Endodermal cell (in vitro differentiated cells): Measurements from ENCODE around the gene C5orf22. TPM values are rescaled to one million over a fixed set of nuclear protein-coding genes. Genes with fewer than 3 reads are reported as not detected.

ENCODE experiments used
- DNase-seq: peaks from one replicate; pipeline ENCODE4 v3.0.0-alpha.2; 2017
- H3K27ac ChIP-seq: 2 replicates; pipeline ENCODE4 v1.5.1; 2013; ENCODE audit warnings: mild to moderate bottlenecking, low read depth, low read length, moderate library complexity
- H3K27me3 ChIP-seq: 2 replicates; pipeline ENCODE4 v1.6.1; 2013; ENCODE audit warnings: mild to moderate bottlenecking, low read length, moderate library complexity; ENCODE audit not compliant: insufficient read depth, control insufficient read depth, poor library complexity, severe bottlenecking
- H3K36me3 ChIP-seq: 2 replicates; pipeline ENCODE4 v1.7.0; 2013; ENCODE audit warnings: mild to moderate bottlenecking, low read length, moderate library complexity; ENCODE audit not compliant: control insufficient read depth, insufficient read depth
- H3K4me1 ChIP-seq: one replicate; pipeline ENCODE4 v1.7.0; 2013; ENCODE audit warnings: low read length; ENCODE audit not compliant: control insufficient read depth, insufficient read depth
- H3K4me3 ChIP-seq: 2 replicates; pipeline ENCODE4 v1.5.1; 2013; ENCODE audit warnings: mild to moderate bottlenecking, low read length, moderate library complexity
- H3K9ac ChIP-seq: 2 replicates; pipeline ENCODE4 v1.6.1; 2013; ENCODE audit warnings: mild to moderate bottlenecking, low read length, moderate library complexity; ENCODE audit not compliant: poor library complexity, severe bottlenecking; ENCODE audit errors: extremely low read depth
- H3K9me3 ChIP-seq: 2 replicates; pipeline ENCODE4 v1.6.1; 2013; ENCODE audit warnings: mild to moderate bottlenecking, low read length, moderate library complexity; ENCODE audit not compliant: control insufficient read depth
- H3K27ac Mint-ChIP-seq: 2 replicates; pipeline ENCODE4 v1.8.0; 2020; ENCODE audit warnings: mixed read lengths
- H3K27me3 Mint-ChIP-seq: 2 replicates; pipeline ENCODE4 v1.8.0; 2021; ENCODE audit warnings: mild to moderate bottlenecking, mixed read lengths; ENCODE audit not compliant: insufficient read depth
- H3K36me3 Mint-ChIP-seq: 2 replicates; pipeline ENCODE4 v1.8.0; 2020; ENCODE audit warnings: low read depth, mixed read lengths
- H3K4me1 Mint-ChIP-seq: 2 replicates; pipeline ENCODE4 v1.8.0; 2020; ENCODE audit warnings: mixed read lengths
- H3K4me3 Mint-ChIP-seq: 2 replicates; pipeline ENCODE4 v1.8.0; 2020; ENCODE audit warnings: mild to moderate bottlenecking, moderate library complexity, mixed read lengths
- H3K9me3 Mint-ChIP-seq: 2 replicates; pipeline ENCODE4 v1.8.0; 2020; ENCODE audit warnings: mild to moderate bottlenecking, mixed read lengths
- CTCF ChIP-seq: fragments of 200-600 bp; sonication (generic); conservative IDR thresholded peaks from 2 replicates; pipeline ENCODE4 v1.5.0; 2021; ENCODE audit warnings: antibody characterized with exemption, mild to moderate bottlenecking
- WGBS, 2 experiments: methylation state at CpG; one replicate each; pipeline versions ENCODE4 v1.1.5 to v1.1.7; 2013; ENCODE audit warnings: missing lambda C conversion rate in 2 of 2, mixed read lengths in 1 of 2; ENCODE audit not compliant: insufficient coverage in 1 of 2, insufficient read length in 1 of 2; 5-methylcytosine and 5-hydroxymethylcytosine counted together
- total RNA-seq, 2 donors: library from RNA; stranded (reverse); fragmentation: NEBNext Ultra II Directional in 1 of 2; extraction: Animal tissue kit (Norgen Biotek cat#: 25700) in 1 of 2; gene quantifications; 2 replicates in 1 of 2; 3 replicates in 1 of 2; pipeline ENCODE4 v1.2.1, GENCODE V29; 2021

C5orf22 gene
- total RNA-seq, 2 donors from 2014 or later, result 44.2 to 52.7 TPM

DNA sequence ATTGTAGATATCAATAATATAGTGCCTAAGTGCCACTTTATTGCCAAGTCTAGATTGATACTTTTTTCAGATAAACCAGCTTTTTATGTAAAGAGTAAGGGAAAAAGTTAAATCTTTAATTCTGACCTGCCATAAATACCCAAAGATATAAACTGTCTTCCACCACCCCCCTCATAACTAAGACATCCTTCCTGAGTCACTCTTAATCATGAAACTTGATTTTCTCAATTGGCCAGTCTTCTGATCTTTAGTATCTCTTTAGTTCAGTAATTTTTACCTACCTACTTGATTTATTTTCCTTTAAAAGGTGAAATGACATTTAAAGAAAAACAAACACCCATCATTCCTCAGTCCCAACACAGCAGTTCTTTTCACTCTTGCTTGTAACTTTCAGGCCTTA, 21.8 kb downstream of the C5orf22 start:
- no peaks in the 10 kb centered on the region for H3K27me3 ChIP-seq
- DNase-seq, result no peak
- H3K4me3 ChIP-seq, result no peak overlapping the region
- Mint-ChIP-seq H3K4me1 (no peaks in the 10 kb centered on the region), H3K36me3 (peaks cover 69% of the 10 kb centered on the region), H3K27ac (no peak overlapping the region), H3K4me3 (no peak overlapping the region), H3K9me3 (peaks cover 2% of the 10 kb centered on the region), H3K27me3 (no peaks in the 10 kb centered on the region)
- H3K9me3 ChIP-seq, result no peaks in the 10 kb centered on the region
- H3K9ac ChIP-seq, result no peak overlapping the region
- no peak for TF ChIP-seq CTCF
- peaks cover 57% of the 10 kb centered on the region for H3K36me3 ChIP-seq
- H3K4me1 ChIP-seq, result no peaks in the 10 kb centered on the region
- no peak overlapping the region for H3K27ac ChIP-seq

DNA sequence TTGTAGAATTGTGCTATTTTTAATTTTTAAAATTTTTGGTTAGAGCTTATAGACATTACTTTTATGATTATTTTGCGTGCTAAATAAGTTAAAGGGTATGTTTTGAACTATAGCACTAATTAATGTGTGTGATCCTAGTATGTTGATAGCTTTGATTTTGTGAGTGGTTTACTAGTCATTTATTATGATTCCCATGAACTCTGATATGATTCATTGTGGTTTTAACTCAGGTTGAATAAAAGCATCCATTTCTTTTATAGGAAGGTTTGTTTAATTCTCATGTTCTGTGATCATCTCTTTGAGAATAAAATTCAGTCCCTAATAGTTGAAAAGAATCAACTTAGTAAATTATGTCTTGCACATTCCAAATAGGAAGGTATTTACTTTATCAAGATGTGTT, 22.5 kb downstream of the C5orf22 start:
- no peak for TF ChIP-seq CTCF
- no peak overlapping the region for H3K4me3 ChIP-seq
- 97 to 100% methylated on average over 1 of the region's 1 CpG for WGBS, 2 experiments
- Mint-ChIP-seq H3K9me3 (peaks cover 2% of the 10 kb centered on the region), H3K4me1 (no peaks in the 10 kb centered on the region), H3K36me3 (peaks cover 64% of the 10 kb centered on the region), H3K4me3 (no peak overlapping the region), H3K27me3 (no peaks in the 10 kb centered on the region), H3K27ac (no peak overlapping the region)
- no peak overlapping the region for H3K9ac ChIP-seq
- no peaks in the 10 kb centered on the region for H3K4me1 ChIP-seq
- no peak for DNase-seq
- H3K27ac ChIP-seq, result no peak overlapping the region
- no peaks in the 10 kb centered on the region for H3K27me3 ChIP-seq
- H3K36me3 ChIP-seq, result peaks cover 51% of the 10 kb centered on the region
- H3K9me3 ChIP-seq, result no peaks in the 10 kb centered on the region

- Histone ChIP-seq H3K4me1 (no peaks in the 10 kb centered on the region), H3K4me3 (no peak overlapping the region), H3K9ac (no peak overlapping the region), H3K9me3 (no peaks in the 10 kb centered on the region), H3K36me3 (peaks cover 47% of the 10 kb centered on the region), H3K27me3 (no peaks in the 10 kb centered on the region), H3K27ac (no peak overlapping the region)
- H3K4me1 Mint-ChIP-seq, result no peaks in the 10 kb centered on the region
- H3K27me3 Mint-ChIP-seq, result no peaks in the 10 kb centered on the region
- TF ChIP-seq CTCF, result no peak
- H3K36me3 Mint-ChIP-seq, result peaks cover 53% of the 10 kb centered on the region
- H3K27ac Mint-ChIP-seq, result no peak overlapping the region
- no peak overlapping the region for H3K4me3 Mint-ChIP-seq
- 94 to 96% methylated on average over 2 of the region's 3 CpGs for WGBS, 2 experiments
- H3K9me3 Mint-ChIP-seq, result peaks cover 2% of the 10 kb centered on the region
- DNase-seq, result no peak
Observed at GRCh38 chr5:31556461-31556860, 24.4 kb downstream of the C5orf22 start.
